GM23248 (cell line): ENCODE measurements around the gene EAF2.

Experiments
- EZH2 ChIP-seq: fragments of 200-600 bp; sonication (generic); IDR thresholded peaks from 2 replicates; pipeline ENCODE4 v1.6.1; 2018; ENCODE audit warnings: antibody characterized with exemption, mild to moderate bottlenecking; ENCODE audit not compliant: insufficient read depth, poor library complexity, severe bottlenecking
- EZH2phosphoT487 ChIP-seq: fragments of 200-600 bp; sonication (generic); IDR thresholded peaks from 2 replicates; pipeline ENCODE4 v1.6.1; 2018; ENCODE audit warnings: antibody characterized with exemption, moderate library complexity, mild to moderate bottlenecking, low read depth; ENCODE audit not compliant: insufficient read depth

DNA sequence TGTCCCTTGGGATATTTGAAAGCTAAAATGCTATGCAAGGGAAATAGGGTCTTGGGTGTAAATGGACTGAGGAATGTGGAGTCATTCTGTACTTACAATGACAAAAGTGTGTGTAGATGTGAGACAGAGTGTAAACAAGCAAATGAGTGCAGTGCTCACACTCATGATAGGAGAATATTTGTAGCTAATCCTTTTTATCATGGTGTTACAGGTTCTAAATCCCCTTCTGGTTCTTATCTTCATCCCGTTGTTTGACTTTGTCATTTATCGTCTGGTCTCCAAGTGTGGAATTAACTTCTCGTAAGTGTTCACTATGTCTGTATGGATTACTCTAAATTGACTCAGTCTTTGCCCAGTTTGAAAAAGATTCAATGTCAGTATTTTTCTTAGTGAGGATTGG, 89.7 kb downstream of the EAF2 start:
- TF ChIP-seq EZH2phosphoT487 (no peak), EZH2 (no peak)
